Right cardiac atrium (tissue), 5 donors: Measurements from ENCODE around the gene F11. TPM values are rescaled to one million over a fixed set of nuclear protein-coding genes. Genes with fewer than 3 reads are reported as not detected.
"Not testable (repeated sequence)": the region's sequence is repeated elsewhere in the genome, so short reads cannot be mapped to it uniquely, and the experiment has no call there.

Experiments used
- ATAC-seq, 2 donors: fragments of 200-7000 bp; cut with Tn5 transposase; one replicate each; pipeline versions ENCODE4 v1.8.0 to v1.9.1; 2020; ENCODE audit warnings: moderate library complexity in 2 of 2, mild to moderate bottlenecking in 1 of 2
- DNase-seq, 3 donors: peaks; one replicate each; pipeline ENCODE4 v3.0.0-alpha.2; 2020
- H3K27ac ChIP-seq: one replicate; pipeline ENCODE4 v1.5.1; 2013; ENCODE audit warnings: mild to moderate bottlenecking, low read length, control low read depth, moderate library complexity
- H3K27me3 ChIP-seq: one replicate; pipeline ENCODE4 v1.6.1; 2013; ENCODE audit not compliant: control insufficient read depth, insufficient read depth
- H3K4me1 ChIP-seq: one replicate; pipeline ENCODE4 v1.6.1; 2013; ENCODE audit warnings: low read length; ENCODE audit not compliant: control insufficient read depth, insufficient read depth
- H3K4me3 ChIP-seq: one replicate; pipeline ENCODE4 v1.5.1; 2013; ENCODE audit warnings: low read length, control low read depth
- H3K9me3 ChIP-seq: one replicate; pipeline ENCODE4 v1.6.1; 2013; ENCODE audit warnings: low read length; ENCODE audit not compliant: control insufficient read depth
- WGBS: extraction: QIAGEN DNeasy Blood & Tissue Kit; methylation state at CpG from one replicate; pipeline ENCODE4 v1.1.7; 2013; 5-methylcytosine and 5-hydroxymethylcytosine counted together
- intact Hi-C, 4 donors: fragments of 100-400 bp; cut with DNase I; formaldehyde crosslinking; loops; one replicate each; pipeline versions ENCODE4 v1.11.0 to v1.14.0; 2022 to 2023
- polyA plus RNA-seq: library from polyadenylated mRNA; stranded (reverse); fragments of 200-250 nt; gene quantifications from one replicate; pipeline ENCODE4 v1.2.3, GENCODE V29; 2013
- total RNA-seq, 4 donors: library from RNA; stranded (reverse); fragmentation: NEBNext Ultra II Directional; extraction: Animal tissue kit (Norgen Biotek cat#: 25700); gene quantifications; one replicate each; pipeline ENCODE4 v1.2.1, GENCODE V29; 2021
- donor health status: healthy with polysubstance abuse.
- donor health status: DM: no; HTN: yes; CAD: no.
- donor health status: DM: no; HTN: no; CAD: no.
- donor health status: DM: no; HTN: yes; CAD: no; lungs with severe emphysema.
- donor health status: DM: yes; HTN: yes; CAD: no.

Gene F11
- total and polyA plus RNA-seq, 5 donors: 0.35 to 0.82 TPM; not detected in 3

DNA sequence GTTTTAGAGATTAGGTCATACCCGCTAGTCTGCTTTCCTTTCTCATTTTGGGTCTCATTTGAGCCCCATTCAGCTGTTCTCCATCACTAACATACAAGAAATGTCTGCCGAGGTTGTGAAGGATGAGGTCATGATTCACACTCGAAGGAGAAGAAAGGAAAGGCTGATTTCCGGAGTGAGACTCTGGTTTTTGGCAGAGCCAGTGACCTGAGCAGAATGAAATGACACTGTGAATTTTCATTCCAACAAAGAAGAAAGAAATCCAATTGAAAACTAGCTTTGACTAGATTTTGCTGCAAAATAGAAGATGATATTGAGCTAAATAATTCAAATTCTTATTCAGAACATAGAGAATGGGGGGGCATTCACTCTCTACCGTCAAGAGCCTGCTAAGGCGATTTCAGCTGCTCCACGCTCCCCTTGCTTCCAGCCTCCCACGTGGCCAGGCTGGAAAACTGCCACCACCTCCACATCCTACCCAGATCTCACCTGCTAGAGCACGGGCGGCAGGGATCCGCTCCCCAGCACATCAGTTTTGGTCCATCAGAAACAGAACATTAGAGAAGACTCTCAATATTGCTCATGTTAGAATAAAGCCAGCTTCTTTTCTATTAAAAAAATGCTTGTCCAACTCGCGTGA lies 39.0 kb downstream of the F11 start:
- ATAC-seq (no peak), DNase-seq (no peak)
- no peak overlapping the region for H3K4me3 ChIP-seq
- no peak overlapping the region for H3K27ac ChIP-seq
- H3K9me3 ChIP-seq: no peaks in the 10 kb centered on the region
- WGBS: 33% methylated on average over 13 of the region's 13 CpGs
- intact Hi-C loops: no loop called here
- H3K4me1 ChIP-seq: no peaks in the 10 kb centered on the region
- H3K27me3 ChIP-seq: no peaks in the 10 kb centered on the region

DNA sequence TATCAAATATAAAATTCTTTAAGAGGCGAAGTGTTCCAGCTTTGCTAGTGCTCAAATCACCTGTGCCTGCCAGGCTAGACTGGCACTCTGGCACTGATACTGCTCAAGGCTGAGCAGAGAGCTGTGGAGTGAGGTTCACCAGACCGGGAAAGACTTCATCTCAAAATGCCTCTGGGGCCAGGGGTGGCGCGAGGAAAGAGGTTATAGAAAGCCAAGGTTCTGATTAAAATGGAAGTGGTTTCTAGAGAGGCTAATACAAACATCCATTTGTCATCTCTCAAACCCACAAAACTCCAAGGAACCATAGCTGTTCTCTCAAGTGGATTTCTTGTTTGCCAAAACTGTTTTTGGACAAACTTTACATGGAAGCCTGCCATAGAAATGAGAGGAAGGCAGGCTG lies 41.5 kb downstream of the F11 start:
- 38% methylated on average over 4 of the region's 4 CpGs for WGBS
- no peak overlapping the region for H3K4me3 ChIP-seq
- ATAC-seq: peak in 1 of 2 donors; percentile 51

DNA sequence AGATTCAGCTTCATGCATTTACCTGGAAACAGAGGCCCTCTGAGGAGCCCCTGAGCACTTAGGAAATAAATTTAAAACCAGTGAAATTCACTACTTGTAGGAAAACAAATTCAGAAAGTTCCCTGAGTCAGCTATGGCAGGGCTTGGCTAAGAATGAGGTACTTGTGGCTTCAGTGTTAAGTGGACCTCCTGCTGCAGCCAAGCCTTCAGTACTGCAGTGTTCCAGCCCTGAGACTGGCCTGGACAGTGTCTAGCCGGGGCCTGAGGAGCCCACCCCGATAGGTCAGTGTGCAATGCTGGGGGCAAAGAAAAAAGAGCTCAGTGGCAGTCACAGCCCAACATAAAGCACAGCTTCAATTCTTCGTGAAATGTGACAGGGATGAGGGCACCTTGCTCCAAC lies 41.9 kb downstream of the F11 start:
- 48% methylated on average over 3 of the region's 3 CpGs for WGBS
- DNase-seq (no peak), ATAC-seq (peak in 1 of 2 donors; percentile 36)
- Histone ChIP-seq H3K4me3 (no peak overlapping the region), H3K27me3 (no peaks in the 10 kb centered on the region), H3K4me1 (no peaks in the 10 kb centered on the region), H3K9me3 (no peaks in the 10 kb centered on the region), H3K27ac (no peak overlapping the region)
- intact Hi-C loops: no loop called here

More for the DNA sequence above, 41.5 kb downstream of the F11 start:
- intact Hi-C loops: no loop called here
- Histone ChIP-seq H3K27me3 (no peaks in the 10 kb centered on the region), H3K27ac (no peak overlapping the region), H3K4me1 (no peaks in the 10 kb centered on the region), H3K9me3 (no peaks in the 10 kb centered on the region)
- DNase-seq: no peak

DNA sequence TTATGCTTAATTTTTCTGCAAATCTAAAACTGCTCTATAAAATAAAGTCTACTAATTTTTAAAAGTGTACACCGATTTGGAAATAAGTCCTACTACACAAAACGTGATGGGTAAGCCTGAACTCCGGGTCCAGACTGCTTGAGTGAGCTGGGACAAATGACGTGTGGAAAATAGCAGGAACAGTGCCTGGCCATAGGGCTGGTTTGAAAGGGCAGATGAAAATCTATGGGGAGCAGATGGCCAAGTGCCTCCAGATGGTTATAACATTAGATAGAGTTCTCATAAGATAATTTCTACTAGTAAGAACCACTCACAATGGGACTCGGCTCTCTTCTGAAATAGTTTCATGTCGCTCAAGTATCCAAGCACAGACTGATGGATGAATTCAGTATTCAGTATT lies 52.5 kb downstream of the F11 start:
- DNase-seq (no peak), ATAC-seq (no peak)
- peaks cover 1% of the 10 kb centered on the region for H3K27me3 ChIP-seq
- 72% methylated on average over 6 of the region's 6 CpGs for WGBS
- no peaks in the 10 kb centered on the region for H3K4me1 ChIP-seq
- no peak overlapping the region for H3K27ac ChIP-seq
- H3K4me3 ChIP-seq: no peak overlapping the region
- no peaks in the 10 kb centered on the region for H3K9me3 ChIP-seq
- intact Hi-C loops: no loop called here

DNA sequence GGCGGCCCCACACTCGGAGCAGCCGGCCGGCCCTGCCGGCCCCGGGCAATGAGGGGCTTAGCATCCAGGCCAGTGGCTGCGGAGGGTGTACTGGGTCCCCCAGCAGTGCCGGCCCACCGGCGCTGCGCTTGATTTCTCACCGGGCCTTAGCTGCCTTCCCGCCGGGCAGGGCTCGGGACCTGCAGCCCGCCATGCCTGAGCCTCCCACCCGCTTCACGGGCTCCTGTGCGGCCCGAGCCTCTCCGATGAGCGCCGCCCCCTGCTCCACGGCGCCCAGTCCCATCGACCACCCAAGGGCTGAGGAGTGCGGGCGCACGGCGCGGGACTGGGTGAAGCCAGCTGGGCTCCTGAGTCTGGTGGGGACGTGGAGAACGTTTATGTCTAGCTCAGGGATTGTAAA lies 58.7 kb downstream of the F11 start:
- ATAC-seq, H3K4me1 ChIP-seq, H3K27ac ChIP-seq, DNase-seq, H3K9me3 ChIP-seq, intact Hi-C loops, H3K27me3 ChIP-seq, H3K4me3 ChIP-seq: not testable (repeated sequence)
- WGBS: 93% methylated on average over 33 of the region's 33 CpGs

DNA sequence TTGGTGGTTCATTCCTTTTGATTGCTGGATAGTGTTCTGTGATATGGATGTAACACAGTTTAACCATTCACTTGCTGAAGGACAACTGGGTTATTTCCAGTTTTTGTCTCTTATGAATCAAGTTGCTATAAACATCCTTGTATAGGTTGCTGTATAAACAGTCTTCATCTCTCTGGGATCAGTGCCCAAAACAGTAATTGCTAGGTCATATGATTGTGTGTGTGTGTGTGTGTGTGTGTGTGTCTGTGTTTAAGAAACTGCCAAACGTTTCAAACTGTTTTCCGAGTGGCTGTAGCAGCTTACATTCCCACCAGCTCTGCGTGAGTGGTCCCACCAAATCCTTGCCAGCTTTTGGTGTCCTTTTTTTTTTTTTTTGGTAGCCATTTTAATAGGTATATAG lies 60.4 kb downstream of the F11 start:
- Histone ChIP-seq H3K4me3 (no peak overlapping the region), H3K4me1 (no peaks in the 10 kb centered on the region), H3K9me3 (no peaks in the 10 kb centered on the region), H3K27ac (no peak overlapping the region), H3K27me3 (no peaks in the 10 kb centered on the region)
- 61% methylated on average over 3 of the region's 3 CpGs for WGBS
- DNase-seq (no peak), ATAC-seq (no peak)
- intact Hi-C loops: no loop called here

DNA sequence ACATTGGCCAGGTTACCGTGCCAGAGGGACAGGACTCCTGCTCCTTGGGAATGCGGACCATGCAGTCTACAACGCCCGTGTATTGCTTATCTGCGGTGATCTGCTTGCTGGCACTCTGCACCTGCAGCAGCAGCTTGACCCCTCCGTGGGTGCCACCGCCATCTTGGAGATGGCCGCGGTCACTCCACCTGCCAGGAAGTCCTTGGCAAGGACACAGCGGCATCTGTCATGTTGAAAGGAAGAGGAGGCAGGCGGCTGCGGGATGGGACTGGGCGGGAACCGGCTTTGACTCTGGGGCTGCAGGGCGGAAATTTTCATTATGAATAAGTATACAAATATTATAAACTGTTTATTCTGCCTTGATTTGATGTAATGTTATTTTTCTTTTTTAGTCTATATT lies 63.4 kb downstream of the F11 start:
- Histone ChIP-seq H3K27ac (no peak overlapping the region), H3K4me1 (no peaks in the 10 kb centered on the region), H3K9me3 (no peaks in the 10 kb centered on the region), H3K4me3 (no peak overlapping the region), H3K27me3 (no peaks in the 10 kb centered on the region)
- 95% methylated on average over 15 of the region's 15 CpGs for WGBS
- ATAC-seq (no peak), DNase-seq (no peak)
- intact Hi-C loops: no loop called here

DNA sequence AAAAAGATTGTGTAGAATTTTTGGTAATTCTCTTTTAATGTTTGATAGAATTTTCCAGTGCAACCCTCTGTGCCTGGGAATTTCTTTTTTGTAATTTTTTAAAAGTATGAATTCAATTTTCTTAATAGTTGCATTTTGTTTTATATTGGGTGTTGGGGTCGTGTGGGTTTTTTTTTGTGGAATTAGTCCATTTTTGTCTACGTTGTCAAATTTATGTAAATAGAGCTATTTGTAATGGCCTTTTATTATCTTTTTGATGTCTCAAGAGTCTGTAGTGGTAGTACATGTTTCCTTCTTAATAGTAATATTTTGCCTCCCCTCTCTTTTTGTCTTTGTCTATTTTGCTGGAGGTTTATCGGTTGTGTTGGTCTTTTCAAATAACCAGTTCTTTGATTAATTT lies 64.4 kb downstream of the F11 start:
- Histone ChIP-seq H3K27me3 (no peaks in the 10 kb centered on the region), H3K4me1 (no peaks in the 10 kb centered on the region), H3K9me3 (no peaks in the 10 kb centered on the region), H3K27ac (no peak overlapping the region), H3K4me3 (no peak overlapping the region)
- 87% methylated on average over 3 of the region's 3 CpGs for WGBS
- DNase-seq (no peak), ATAC-seq (no peak)
- intact Hi-C loops: no loop called here

DNA sequence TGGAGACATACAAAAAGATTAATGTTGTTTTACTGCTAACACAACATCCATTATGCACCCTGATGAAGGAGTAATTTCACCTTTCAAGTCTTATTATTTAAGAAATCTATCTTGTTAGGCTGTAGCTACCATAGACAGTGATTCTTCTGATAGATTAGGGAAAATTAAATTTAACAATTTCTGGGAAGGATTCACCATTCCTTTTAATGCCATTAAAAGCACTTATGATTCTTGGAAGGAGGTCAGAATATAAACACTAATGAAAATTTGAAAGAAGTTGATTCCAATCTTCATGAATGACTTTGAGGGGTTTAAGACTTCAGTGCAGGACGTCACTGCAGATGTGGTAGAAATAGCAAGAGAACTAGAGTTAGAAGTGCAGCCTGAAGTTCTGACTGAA lies 69.8 kb downstream of the F11 start:
- Histone ChIP-seq H3K4me1 (no peaks in the 10 kb centered on the region), H3K9me3 (no peaks in the 10 kb centered on the region), H3K4me3 (no peak overlapping the region), H3K27ac (no peak overlapping the region), H3K27me3 (no peaks in the 10 kb centered on the region)
- DNase-seq (no peak), ATAC-seq (no peak)
- intact Hi-C loops: no loop called here
- WGBS: 46% methylated on average over 1 of the region's 1 CpG

Other genes with a start within 250 kb of the F11 start
- gene TLR3, start 197.0 kb upstream of the F11 start, total RNA-seq: 1 to 10 TPM; 4.9 to 8.2 (median 7.3) TPM
- gene TLR3, start 197.0 kb upstream of the F11 start, polyA plus RNA-seq: 1.6 TPM
- gene FAM149A, start 161.5 kb upstream of the F11 start, total RNA-seq: 10 to 100 TPM in 3 of 4 donors, 1 to 10 TPM in 1; 8.6 to 17.6 (median 13.4) TPM
- 7.9 TPM for gene FAM149A, start 161.5 kb upstream of the F11 start, polyA plus RNA-seq
- gene CYP4V2, start 74.6 kb upstream of the F11 start, total RNA-seq: 10 to 100 TPM; 25.8 to 34.7 (median 29.7) TPM
- gene CYP4V2, start 74.6 kb upstream of the F11 start, polyA plus RNA-seq: 19.6 TPM
- 1 to 10 TPM in 2 of 4 donors, under 1 TPM in 2; 0.56 to 1.7 (median 1.3) TPM for gene KLKB1, start 38.7 kb upstream of the F11 start, total RNA-seq
- gene KLKB1, start 38.7 kb upstream of the F11 start, polyA plus RNA-seq: 0.93 TPM